B cell (primary cell): Measurements from ENCODE around the gene ANKRD52.

ENCODE experiments used
- CTCF ChIP-seq: fragments of 200-600 bp; IDR thresholded peaks from one replicate; pipeline ENCODE4 v1.8.0; 2022; ENCODE audit warnings: antibody characterized with exemption, mild to moderate bottlenecking
- EZH2 ChIP-seq: IDR thresholded peaks from 2 replicates; pipeline ENCODE4 v1.6.1; 2012; ENCODE audit warnings: borderline replicate concordance, low read depth, mild to moderate bottlenecking, moderate library complexity, low read length; ENCODE audit not compliant: insufficient read depth, poor library complexity, severe bottlenecking

- no peak for TF ChIP-seq CTCF
- TF ChIP-seq EZH2 = no peak
Measured at GRCh38 chr12:56307221-56307965, 49.2 kb upstream of the ANKRD52 start.
